Measurements from ENCODE around the gene WDR33. TPM values are rescaled to one million over a fixed set of nuclear protein-coding genes. Genes with fewer than 3 reads are reported as not detected.

WDR33 gene
- total RNA-seq, 1 donor from 2014 or later, result 93.0 TPM

DNA sequence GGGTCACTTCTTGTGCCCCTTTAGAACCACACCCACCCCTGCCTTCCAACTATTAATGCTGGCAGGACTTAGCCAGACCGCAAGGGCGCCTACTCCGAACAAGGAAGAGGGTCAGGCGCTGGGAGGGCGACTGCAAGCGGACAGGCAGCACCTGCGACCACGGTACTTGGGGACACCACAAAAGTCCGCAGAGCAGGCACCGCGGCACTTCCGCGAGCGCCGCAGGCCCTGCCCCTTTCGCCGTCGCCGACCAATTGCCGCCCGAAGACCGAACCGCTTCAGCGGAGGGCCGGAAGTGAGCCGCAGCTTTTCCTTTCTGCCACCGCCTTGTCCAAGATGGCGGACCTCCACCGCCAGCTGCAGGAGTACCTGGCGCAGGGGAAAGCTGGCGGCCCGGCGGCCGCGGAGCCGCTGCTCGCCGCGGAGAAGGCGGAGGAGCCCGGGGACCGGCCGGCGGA lies 109.7 kb downstream of the WDR33 start, which contains the start of gene SFT2D3:
SFT2D3 (plus strand) TSS at position 305 of the 458 bp plus-strand sequence; CDS start at position 337, 32 bp downstream.
- intact Hi-C loops (cut with micrococcal nuclease), result loop anchor here (1.0 to 5.0 kb wide), 9 partner anchors 48 to 620 kb away; partner anchors contain the start of genes IWS1, MAP3K2, POLR2D and SAP130
- peaks cover 38% of the 10 kb centered on the region for H3K36me3 Mint-ChIP-seq (ENCODE audit: low read depth)
- peak; percentile 85 for DNase-seq
- peaks cover 40% of the 10 kb centered on the region for H3K4me1 Mint-ChIP-seq
- TF ChIP-seq, protein P1, sequence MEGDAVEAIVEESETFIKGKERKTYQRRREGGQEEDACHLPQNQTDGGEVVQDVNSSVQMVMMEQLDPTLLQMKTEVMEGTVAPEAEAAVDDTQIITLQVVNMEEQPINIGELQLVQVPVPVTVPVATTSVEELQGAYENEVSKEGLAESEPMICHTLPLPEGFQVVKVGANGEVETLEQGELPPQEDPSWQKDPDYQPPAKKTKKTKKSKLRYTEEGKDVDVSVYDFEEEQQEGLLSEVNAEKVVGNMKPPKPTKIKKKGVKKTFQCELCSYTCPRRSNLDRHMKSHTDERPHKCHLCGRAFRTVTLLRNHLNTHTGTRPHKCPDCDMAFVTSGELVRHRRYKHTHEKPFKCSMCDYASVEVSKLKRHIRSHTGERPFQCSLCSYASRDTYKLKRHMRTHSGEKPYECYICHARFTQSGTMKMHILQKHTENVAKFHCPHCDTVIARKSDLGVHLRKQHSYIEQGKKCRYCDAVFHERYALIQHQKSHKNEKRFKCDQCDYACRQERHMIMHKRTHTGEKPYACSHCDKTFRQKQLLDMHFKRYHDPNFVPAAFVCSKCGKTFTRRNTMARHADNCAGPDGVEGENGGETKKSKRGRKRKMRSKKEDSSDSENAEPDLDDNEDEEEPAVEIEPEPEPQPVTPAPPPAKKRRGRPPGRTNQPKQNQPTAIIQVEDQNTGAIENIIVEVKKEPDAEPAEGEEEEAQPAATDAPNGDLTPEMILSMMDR (IDR thresholded peaks at IDR 0.05), result no peak
- peak within 1 kb of the TSS; percentile 93 for H3K4me3 Mint-ChIP-seq
- H3K27me3 Mint-ChIP-seq, result no peaks in the 10 kb centered on the region
- CTCF ChIA-PET, result interaction anchor here (2.0 kb wide), 1 partner anchor 110 kb away, joined by 14 read pairs; no protein-coding TSS in a partner anchor
- H3K27ac Mint-ChIP-seq, result peak within 1 kb of the TSS; percentile 99
- H3K9me3 Mint-ChIP-seq, result no peaks in the 10 kb centered on the region
- POLR2A ChIA-PET, result interaction anchor here (0.8 to 2.8 kb wide), 17 partner anchors 17 to 390 kb away, joined by 3 to 26 read pairs (median 11); partner anchors contain the start of genes IWS1, UGGT1 and WDR33
- peak; percentile 74 for ATAC-seq (ENCODE audit: low read depth)

DNA sequence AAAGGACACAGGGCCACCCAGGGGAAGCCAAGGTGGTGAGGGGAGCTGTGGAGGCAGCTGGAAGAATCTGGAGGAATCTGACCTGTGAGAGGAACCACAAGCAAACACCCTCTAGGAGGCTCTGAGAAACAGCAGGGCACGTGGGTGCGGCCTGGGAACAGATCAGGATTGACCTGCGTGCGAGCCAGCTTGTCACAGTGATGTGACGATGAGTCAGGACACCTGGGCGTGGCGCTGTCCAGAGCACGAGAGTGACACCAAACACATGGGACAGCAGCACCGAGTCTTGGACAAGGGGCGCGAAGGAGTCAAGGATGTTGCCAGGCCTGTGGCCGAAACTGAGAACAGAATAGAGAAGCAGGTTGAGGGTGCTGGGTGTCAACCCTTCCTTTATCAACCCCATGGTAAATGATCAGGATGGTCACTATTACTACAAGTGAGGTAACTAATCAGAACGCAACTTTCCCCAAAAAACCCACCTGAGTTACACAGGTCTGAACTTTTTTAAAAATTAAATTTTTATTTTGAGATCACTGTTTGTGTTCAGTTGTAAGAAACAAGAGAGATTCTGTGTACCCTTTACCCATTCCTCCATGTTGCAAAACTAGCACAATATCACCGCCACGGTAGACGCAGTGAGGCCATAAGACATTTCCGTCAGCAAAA lies 110.3 kb downstream of the WDR33 start:
- POLR2A ChIA-PET, result interaction anchor here (0.7 to 2.8 kb wide), 15 partner anchors 48 to 390 kb away, joined by 3 to 26 read pairs (median 11); partner anchors contain the start of genes IWS1, UGGT1 and WDR33
- no peaks in the 10 kb centered on the region for H3K27me3 Mint-ChIP-seq
- TF ChIP-seq, protein P1 (IDR thresholded peaks at IDR 0.05), result no peak
- peak overlapping the region; percentile 93 for H3K4me3 Mint-ChIP-seq
- intact Hi-C loops (cut with micrococcal nuclease), result loop anchor here (1.0 to 5.0 kb wide), 9 partner anchors 49 to 620 kb away; partner anchors contain the start of genes IWS1, MAP3K2, POLR2D and SAP130
- no peaks in the 10 kb centered on the region for H3K9me3 Mint-ChIP-seq
- peak; percentile 35 for ATAC-seq (ENCODE audit: low read depth)
- H3K4me1 Mint-ChIP-seq, result peaks cover 40% of the 10 kb centered on the region
- peak overlapping the region; percentile 99 for H3K27ac Mint-ChIP-seq
- CTCF ChIA-PET, result interaction anchor here (0.7 kb wide), 1 partner anchor 109 kb away, joined by 4 read pairs; no protein-coding TSS in a partner anchor
- peaks cover 33% of the 10 kb centered on the region for H3K36me3 Mint-ChIP-seq (ENCODE audit: low read depth)
- peak; percentile 47 for DNase-seq

DNA sequence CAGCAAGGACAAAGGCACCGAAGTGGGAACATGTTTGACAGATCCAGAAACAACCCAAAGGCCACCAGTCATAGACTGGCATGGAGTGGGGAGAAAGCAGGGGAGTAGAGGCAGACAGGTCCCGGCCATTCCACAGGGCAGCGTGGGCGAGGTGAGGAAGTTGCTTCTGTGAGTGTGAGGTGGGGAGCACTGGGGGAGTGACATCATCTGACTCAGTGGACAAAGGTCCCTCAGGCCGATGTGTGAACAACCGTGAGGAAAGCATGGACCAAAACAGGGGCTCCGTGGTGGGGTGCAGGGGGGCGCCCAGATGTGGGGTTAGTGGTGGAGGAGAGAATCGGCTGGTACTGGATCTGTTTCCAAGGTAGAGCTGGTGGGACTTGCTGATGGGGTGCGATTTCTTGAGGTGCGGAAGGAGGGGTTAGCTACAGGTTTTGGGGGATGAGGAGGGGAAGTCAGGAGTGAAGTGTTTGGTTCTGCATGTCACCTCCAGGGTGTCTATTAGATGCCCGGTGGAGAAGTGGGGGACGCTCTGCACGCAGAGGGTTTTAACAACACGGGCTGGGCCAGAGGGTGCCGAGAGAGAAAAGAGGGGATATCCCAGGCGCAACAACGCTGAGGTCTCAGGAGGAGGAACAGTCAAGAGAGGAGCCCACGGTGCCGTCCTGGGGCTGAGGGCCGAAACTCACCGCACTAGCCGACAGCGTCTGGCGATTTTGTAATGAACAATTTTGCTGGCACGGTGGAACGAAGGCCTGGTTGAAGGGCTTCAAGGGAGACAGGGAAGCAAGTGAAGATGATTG lies 112.2 kb downstream of the WDR33 start:
- TF ChIP-seq, protein P1 (IDR thresholded peaks at IDR 0.05), result no peak
- ChIA-PET POLR2A (no interaction called here), CTCF (no interaction called here)
- Mint-ChIP-seq H3K27ac (peak overlapping the region; percentile 32), H3K4me1 (peaks cover 25% of the 10 kb centered on the region), H3K36me3 (ENCODE audit: low read depth) (peaks cover 17% of the 10 kb centered on the region), H3K4me3 (no peak overlapping the region), H3K9me3 (no peaks in the 10 kb centered on the region), H3K27me3 (no peaks in the 10 kb centered on the region)
- DNase-seq (no peak), ATAC-seq (ENCODE audit: low read depth) (no peak)
- intact Hi-C loops (cut with micrococcal nuclease), result no loop called here

DNA sequence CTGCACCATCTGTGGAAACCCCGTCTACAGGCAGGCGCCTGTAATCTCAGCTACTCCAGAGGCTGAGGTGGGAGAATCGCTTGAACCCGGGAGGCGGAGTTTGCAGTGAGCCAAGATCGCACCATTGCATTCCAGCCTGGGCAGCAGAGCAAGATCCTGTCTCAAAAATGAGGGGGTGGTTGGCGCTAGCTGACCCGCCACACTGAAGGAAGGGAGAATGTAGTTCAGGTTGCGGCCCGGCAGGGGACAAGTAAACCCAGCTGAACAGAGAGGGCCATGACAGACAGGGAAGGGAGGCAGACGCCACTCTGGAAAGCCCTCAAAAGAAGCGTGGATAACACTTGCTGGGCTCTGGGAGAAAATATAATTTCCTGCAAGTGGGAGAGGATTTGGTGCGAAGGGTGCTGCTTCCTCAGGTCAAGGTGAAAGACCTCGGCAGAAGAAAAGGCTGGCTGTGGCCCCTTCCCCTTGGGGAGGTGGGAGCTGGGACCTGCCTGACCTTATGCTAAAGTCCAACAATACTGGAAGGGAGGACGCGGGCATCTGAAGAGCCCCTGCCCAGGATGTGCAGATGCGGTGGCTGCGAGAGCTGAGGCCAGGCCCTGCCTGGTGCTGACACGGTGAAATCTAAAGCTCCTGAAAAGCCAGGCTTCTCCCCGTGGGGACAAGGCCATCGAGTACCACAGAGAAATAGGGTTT lies 113.3 kb downstream of the WDR33 start:
- Mint-ChIP-seq H3K9me3 (no peaks in the 10 kb centered on the region), H3K27ac (no peak overlapping the region), H3K4me1 (peaks cover 15% of the 10 kb centered on the region), H3K27me3 (no peaks in the 10 kb centered on the region), H3K36me3 (ENCODE audit: low read depth) (peaks cover 15% of the 10 kb centered on the region), H3K4me3 (no peak overlapping the region)
- TF ChIP-seq, protein P1 (IDR thresholded peaks at IDR 0.05), result no peak
- CTCF ChIA-PET, result no interaction called here
- ATAC-seq (ENCODE audit: low read depth), result no peak
- no peak for DNase-seq
- intact Hi-C loops (cut with micrococcal nuclease), result no loop called here
- POLR2A ChIA-PET, result no interaction called here
